HepG2 (cell line): Measurements from ENCODE around the gene CLIC6. TPM values are rescaled to one million over a fixed set of nuclear protein-coding genes. Genes with fewer than 3 reads are reported as not detected.

Experiments used
- ATAC-seq: fragments of 200-7000 bp; cut with Tn5 transposase; 3 replicates; pipeline ENCODE4 v1.9.1; 2020; ENCODE audit warnings: mild to moderate bottlenecking, moderate library complexity
- BruUV-seq: library from RNA; stranded (reverse); fragments of 400-500 nt; replicated peaks from 2 replicates; lab custom pipeline; 2021; lab: Mats Ljungman, UMichigan
- CTCF ChIA-PET: fragments of 300-600 bp; formaldehyde crosslinking; extraction: SDS; loops from one replicate; lab custom pipeline; 2021; ENCODE audit warnings: low total read pairs, inconsistent platforms, low intra/inter-chr PET ratio; lab: Yijun Ruan, JAX
- POLR2A ChIA-PET: fragments of 350-600 bp; sonication (Branson Sonifier 250); formaldehyde crosslinking; loops from one replicate; lab custom pipeline; 2020; ENCODE audit warnings: antibody characterized with exemption, inconsistent platforms; lab: Yijun Ruan, JAX
- DNase-seq: peaks from one replicate; pipeline ENCODE4 v3.0.0-alpha.2; 2015; ENCODE audit warnings: low spot score
- FAIRE-seq: peaks from 3 replicates; lab custom pipeline; 2011; peaks lifted over from hg19 to GRCh38; lab: Jason Lieb, UNC
- H2AFZ ChIP-seq: one replicate; pipeline ENCODE4 v1.6.1; 2011; ENCODE audit warnings: low read length, inconsistent platforms
- H3K27ac ChIP-seq: fragments of 300-600 bp; 3 replicates; pipeline ENCODE4 v1.8.0; 2011; ENCODE audit warnings: mixed run types, mild to moderate bottlenecking, mixed read lengths, low read length, inconsistent platforms; ENCODE audit not compliant: insufficient read depth; ENCODE audit errors: extremely low read length
- H3K27me3 ChIP-seq, 2 experiments: fragments of 200-600 bp in 1 of 2; 2 replicates in 1 of 2; 3 replicates in 1 of 2; pipeline versions ENCODE4 v1.6.0 to v1.8.0; 2011; ENCODE audit warnings: low read length in 2 of 2, mild to moderate bottlenecking in 2 of 2, moderate library complexity in 2 of 2, inconsistent platforms in 1 of 2; ENCODE audit not compliant: insufficient read depth in 2 of 2, control insufficient read depth in 1 of 2
- H3K36me3 ChIP-seq, 2 experiments: fragments of 200-600 bp in 1 of 2; replicated peaks in 1 of 2; 2 replicates in 1 of 2; 3 replicates in 1 of 2; pipeline versions ENCODE4 v1.5.1 to v1.8.0; 2011; ENCODE audit warnings: low read length in 2 of 2, inconsistent platforms in 1 of 2; ENCODE audit not compliant: insufficient read depth in 2 of 2, control insufficient read depth in 1 of 2
- H3K4me1 ChIP-seq: 2 replicates; pipeline ENCODE4 v1.5.1; 2012; ENCODE audit warnings: low read length, inconsistent platforms; ENCODE audit not compliant: insufficient read depth
- H3K4me2 ChIP-seq: 2 replicates; pipeline ENCODE4 v1.6.0; 2011; ENCODE audit warnings: low read depth, low read length, inconsistent platforms
- H3K4me3 ChIP-seq, 3 experiments: fragments of 200-600 bp in 1 of 3; sonication (generic), shearing (Covaris generic) in 1 of 3; replicated peaks in 1 of 3; 2 replicates each; pipeline ENCODE4 v1.5.1; 2011 to 2016; ENCODE audit warnings: low read length in 3 of 3, inconsistent platforms in 2 of 3, low read depth in 2 of 3, mild to moderate bottlenecking in 2 of 3, control low read depth in 1 of 3, mixed read lengths in 1 of 3; ENCODE audit not compliant: insufficient read depth in 1 of 3
- H3K79me2 ChIP-seq: one replicate; pipeline ENCODE4 v1.6.1; 2011; ENCODE audit warnings: low read length, inconsistent platforms; ENCODE audit not compliant: insufficient read depth
- H3K9ac ChIP-seq: 2 replicates; pipeline ENCODE4 v1.6.0; 2011; ENCODE audit warnings: mild to moderate bottlenecking, low read depth, low read length, inconsistent platforms; ENCODE audit not compliant: insufficient read depth
- H3K9me3 ChIP-seq: 2 replicates; pipeline ENCODE4 v1.5.1; 2012; ENCODE audit warnings: mild to moderate bottlenecking, low read length
- H4K20me1 ChIP-seq: 2 replicates; pipeline ENCODE4 v1.6.0; 2011; ENCODE audit warnings: inconsistent platforms, mild to moderate bottlenecking, low read length, moderate library complexity; ENCODE audit not compliant: insufficient read depth
- RAD21 ChIP-seq: fragments of 450-650 bp; formaldehyde crosslinking; IDR thresholded peaks from 2 replicates; pipeline ENCODE4 v1.5.0; 2020; ENCODE audit warnings: mild to moderate bottlenecking
- SCMH1 ChIP-seq: sonication (generic); formaldehyde crosslinking; IDR thresholded peaks from 2 replicates; pipeline ENCODE4 v1.9.0; 2021; ENCODE audit warnings: missing genetic modification reagents, mild to moderate bottlenecking, borderline replicate concordance
- SMC3 ChIP-seq: IDR thresholded peaks from 2 replicates; pipeline ENCODE4 v1.6.1; 2011; ENCODE audit warnings: low read length, improper control_type of control experiment
- STAG1 ChIP-seq: sonication (generic); formaldehyde crosslinking; IDR thresholded peaks from 2 replicates; pipeline ENCODE4 v1.4.0; 2020; ENCODE audit warnings: missing genetic modification reagents
- ZNF354B ChIP-seq: sonication (generic); formaldehyde crosslinking; IDR thresholded peaks from 2 replicates; pipeline ENCODE4 v1.8.0; 2022; ENCODE audit warnings: mild to moderate bottlenecking, missing genetic modification reagents
- WGBS: methylation state at CpG from one replicate; pipeline ENCODE4 v1.1.6; 2017; ENCODE audit warnings: low lambda C conversion rate; 5-methylcytosine and 5-hydroxymethylcytosine counted together
- in situ Hi-C: cut with HindIII; loops from 2 replicates; pipeline ENCODE4 v1.10.0; 2017; ENCODE audit warnings: low pct_unique_long_range_greater_than_20kb; ENCODE audit not compliant: extremely low pct_ligation_motif_present
- intact Hi-C: fragments of 100-400 bp; cut with micrococcal nuclease; formaldehyde crosslinking; loops from one replicate; pipeline ENCODE4 v1.10.0; 2022; ENCODE audit not compliant: unreplicated experiment
- polyA plus RNA-seq, 8 experiments: library from polyadenylated mRNA; depleted of rRNA in 3 of 8; stranded (reverse) in 7 of 8; unstranded in 1 of 8; fragments of >200 nt; fragmentation: Illumina TruSeq in 4 of 8; extraction: Trizol in 4 of 8; gene quantifications; 2 replicates each; pipeline versions ENCODE4 v1.2.1 to v1.2.3, GENCODE V29; 2011 to 2016; ENCODE audit warnings: low read depth in 4 of 8, missing spikeins in 1 of 8, mixed read lengths in 1 of 8; ENCODE audit not compliant: insufficient read depth in 1 of 8
- total RNA-seq, 5 experiments: library from RNA; depleted of rRNA; stranded (reverse); fragments of >200 nt; fragmentation: Illumina TruSeq; extraction: Trizol; gene quantifications; 2 replicates each; pipeline ENCODE4 v1.2.3, GENCODE V29; 2016; ENCODE audit warnings: low read depth in 1 of 5
- TF ChIP-seq, protein P1 (sequence below): sonication (generic); formaldehyde crosslinking; IDR thresholded peaks from 2 replicates; pipeline ENCODE4 v1.5.0; 2020; ENCODE audit warnings: mild to moderate bottlenecking, missing genetic modification reagents, moderate library complexity
- TF ChIP-seq, protein P2 (sequence below): sonication (generic); formaldehyde crosslinking; IDR thresholded peaks from 2 replicates; pipeline ENCODE4 v1.5.0; 2020; ENCODE audit warnings: missing genetic modification reagents, mild to moderate bottlenecking, borderline replicate concordance

CLIC6 gene
- total and polyA plus RNA-seq, 2 of the 13 experiments (the other 11 are each of a cell fraction or from before 2014, with no cell fraction given), result not detected

DNA sequence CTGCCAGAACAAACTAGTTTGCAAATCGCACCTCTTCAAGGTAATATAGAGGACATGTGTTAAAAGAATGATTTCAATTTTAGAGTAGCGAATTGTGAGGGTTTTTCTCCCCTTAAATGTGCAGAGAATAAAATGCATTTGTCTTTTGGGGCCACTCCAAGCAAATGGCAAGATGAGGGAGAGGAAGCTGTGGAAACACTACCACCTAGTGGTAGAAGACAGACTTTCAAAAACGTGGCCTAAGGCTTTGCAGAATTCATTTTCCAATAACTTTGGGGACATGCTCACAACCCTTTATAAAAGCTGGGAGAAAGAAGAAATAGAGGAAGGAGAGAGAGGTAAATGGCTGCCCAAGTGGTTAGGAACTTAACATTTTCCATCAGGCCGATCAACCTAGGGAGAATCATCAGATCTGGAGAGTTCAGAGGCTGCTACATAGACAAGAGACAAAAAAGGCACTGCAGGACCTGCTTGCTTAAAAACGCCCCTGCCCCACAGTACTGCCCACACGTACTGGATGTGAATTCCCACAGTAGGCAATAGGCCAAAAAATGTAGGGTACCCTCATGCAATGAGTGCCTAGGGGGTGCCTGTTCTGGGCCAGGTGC, 38.2 kb upstream of the CLIC6 start:
- Histone ChIP-seq H4K20me1 (no peaks in the 10 kb centered on the region), H3K9me3 (no peaks in the 10 kb centered on the region), H3K9ac (no peak overlapping the region), H3K4me3 (no peak overlapping the region), H3K27me3 (peaks cover 0 to 11% of the 10 kb centered on the region in 2 experiments; a peak in 2 of 5 replicates), H3K79me2 (no peaks in the 10 kb centered on the region), H3K27ac (no peak overlapping the region), H2AFZ (no peak overlapping the region), H3K36me3 (no peaks in the 10 kb centered on the region), H3K4me2 (no peak overlapping the region), H3K4me1 (no peaks in the 10 kb centered on the region)
- in situ Hi-C loops, result no loop called here
- TF ChIP-seq STAG1 (peak; percentile 94), RAD21 (CRISPR knock-in tag) (peak; percentile 71), ZNF354B (no peak), SMC3 (peak; percentile 83), SCMH1 (CRISPR knock-in tag) (no peak)
- TF ChIP-seq, protein P1, sequence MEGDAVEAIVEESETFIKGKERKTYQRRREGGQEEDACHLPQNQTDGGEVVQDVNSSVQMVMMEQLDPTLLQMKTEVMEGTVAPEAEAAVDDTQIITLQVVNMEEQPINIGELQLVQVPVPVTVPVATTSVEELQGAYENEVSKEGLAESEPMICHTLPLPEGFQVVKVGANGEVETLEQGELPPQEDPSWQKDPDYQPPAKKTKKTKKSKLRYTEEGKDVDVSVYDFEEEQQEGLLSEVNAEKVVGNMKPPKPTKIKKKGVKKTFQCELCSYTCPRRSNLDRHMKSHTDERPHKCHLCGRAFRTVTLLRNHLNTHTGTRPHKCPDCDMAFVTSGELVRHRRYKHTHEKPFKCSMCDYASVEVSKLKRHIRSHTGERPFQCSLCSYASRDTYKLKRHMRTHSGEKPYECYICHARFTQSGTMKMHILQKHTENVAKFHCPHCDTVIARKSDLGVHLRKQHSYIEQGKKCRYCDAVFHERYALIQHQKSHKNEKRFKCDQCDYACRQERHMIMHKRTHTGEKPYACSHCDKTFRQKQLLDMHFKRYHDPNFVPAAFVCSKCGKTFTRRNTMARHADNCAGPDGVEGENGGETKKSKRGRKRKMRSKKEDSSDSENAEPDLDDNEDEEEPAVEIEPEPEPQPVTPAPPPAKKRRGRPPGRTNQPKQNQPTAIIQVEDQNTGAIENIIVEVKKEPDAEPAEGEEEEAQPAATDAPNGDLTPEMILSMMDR, result peak; percentile 84
- TF ChIP-seq, protein P2, sequence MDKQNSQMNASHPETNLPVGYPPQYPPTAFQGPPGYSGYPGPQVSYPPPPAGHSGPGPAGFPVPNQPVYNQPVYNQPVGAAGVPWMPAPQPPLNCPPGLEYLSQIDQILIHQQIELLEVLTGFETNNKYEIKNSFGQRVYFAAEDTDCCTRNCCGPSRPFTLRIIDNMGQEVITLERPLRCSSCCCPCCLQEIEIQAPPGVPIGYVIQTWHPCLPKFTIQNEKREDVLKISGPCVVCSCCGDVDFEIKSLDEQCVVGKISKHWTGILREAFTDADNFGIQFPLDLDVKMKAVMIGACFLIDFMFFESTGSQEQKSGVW (CRISPR knock-in tag), result no peak
- intact Hi-C loops, result loop anchor here (1.0 kb wide), 1 partner anchor 120 kb away; no protein-coding TSS in a partner anchor
- FAIRE-seq (peak; percentile 76), ATAC-seq (peak; percentile 80), DNase-seq (peak; percentile 44)
- CTCF ChIA-PET, result interaction anchor here (0.9 to 2.1 kb wide), 5 partner anchors 118 to 269 kb away, joined by 3 to 10 read pairs (median 4); partner anchors contain the start of gene KCNE1
- BruUV-seq, result no TSS peak
- 1% methylated on average over 6 of the region's 6 CpGs for WGBS
- POLR2A ChIA-PET, result no interaction called here
